ENCODE data around the gene RBMXL3.

Gene RBMXL3

DNA sequence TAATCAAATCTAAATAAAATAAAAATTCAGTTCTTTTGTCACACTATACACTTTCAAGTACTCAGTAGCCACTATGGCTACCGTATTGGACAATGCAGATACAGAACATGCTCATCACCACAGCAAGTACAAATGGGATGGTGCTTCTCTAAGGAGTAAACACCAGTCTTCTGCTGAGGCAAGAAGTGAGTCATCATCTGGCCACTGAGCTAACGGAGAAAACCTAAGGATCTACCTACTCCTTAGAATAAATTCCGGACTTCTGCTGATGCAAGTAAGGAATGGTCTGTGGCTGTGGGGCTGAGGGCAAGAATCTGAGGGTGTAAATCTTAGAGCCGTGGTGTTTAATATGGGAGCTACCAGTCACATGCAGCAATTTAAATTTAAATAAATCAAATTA is 11.3 kb upstream of the RBMXL3 start:
- H3K9ac ChIP-seq = no peak overlapping the region
- H3K9me3 ChIP-seq (ENCODE audit: control insufficient read depth, low read length) = no peaks in the 10 kb centered on the region
- H3K4me3 ChIP-seq (ENCODE audit: low read depth, low read length) = no peak overlapping the region
- H2AFZ ChIP-seq = no peak overlapping the region
- H3K36me3 ChIP-seq (ENCODE audit: control insufficient read depth, insufficient read depth, low read length) = no peaks in the 10 kb centered on the region
- TF ChIP-seq, protein P1, sequence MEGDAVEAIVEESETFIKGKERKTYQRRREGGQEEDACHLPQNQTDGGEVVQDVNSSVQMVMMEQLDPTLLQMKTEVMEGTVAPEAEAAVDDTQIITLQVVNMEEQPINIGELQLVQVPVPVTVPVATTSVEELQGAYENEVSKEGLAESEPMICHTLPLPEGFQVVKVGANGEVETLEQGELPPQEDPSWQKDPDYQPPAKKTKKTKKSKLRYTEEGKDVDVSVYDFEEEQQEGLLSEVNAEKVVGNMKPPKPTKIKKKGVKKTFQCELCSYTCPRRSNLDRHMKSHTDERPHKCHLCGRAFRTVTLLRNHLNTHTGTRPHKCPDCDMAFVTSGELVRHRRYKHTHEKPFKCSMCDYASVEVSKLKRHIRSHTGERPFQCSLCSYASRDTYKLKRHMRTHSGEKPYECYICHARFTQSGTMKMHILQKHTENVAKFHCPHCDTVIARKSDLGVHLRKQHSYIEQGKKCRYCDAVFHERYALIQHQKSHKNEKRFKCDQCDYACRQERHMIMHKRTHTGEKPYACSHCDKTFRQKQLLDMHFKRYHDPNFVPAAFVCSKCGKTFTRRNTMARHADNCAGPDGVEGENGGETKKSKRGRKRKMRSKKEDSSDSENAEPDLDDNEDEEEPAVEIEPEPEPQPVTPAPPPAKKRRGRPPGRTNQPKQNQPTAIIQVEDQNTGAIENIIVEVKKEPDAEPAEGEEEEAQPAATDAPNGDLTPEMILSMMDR (IDR thresholded peaks at IDR 0.05) = no peak
- H3K27me3 ChIP-seq (ENCODE audit: control insufficient read depth, insufficient read depth, low read length) = no peaks in the 10 kb centered on the region
- H3K4me2 ChIP-seq (ENCODE audit: low read length) = no peak overlapping the region
- no peak overlapping the region for H3K27ac ChIP-seq
- no peaks in the 10 kb centered on the region for H3K79me2 ChIP-seq
- H3K4me1 ChIP-seq = no peaks in the 10 kb centered on the region

DNA sequence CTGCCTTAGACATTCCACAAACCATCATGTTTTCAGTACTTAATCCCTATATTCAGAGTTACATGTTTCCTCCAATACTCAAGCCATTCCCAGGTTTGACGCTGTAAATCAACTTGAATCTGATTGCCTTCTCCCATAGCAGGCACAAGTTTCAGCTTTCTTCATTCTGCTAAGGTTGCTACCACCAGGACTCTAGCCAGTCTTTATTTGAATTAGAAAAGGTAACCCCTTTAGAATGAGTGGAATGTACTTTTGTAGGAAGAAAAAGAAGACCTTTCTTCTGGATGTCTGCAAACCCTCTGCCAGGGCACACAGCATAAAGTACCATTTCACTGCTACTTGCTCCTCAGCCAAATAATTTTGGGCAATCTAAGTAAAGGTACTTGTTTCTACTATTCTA is 10.7 kb upstream of the RBMXL3 start:
- H3K9me3 ChIP-seq (ENCODE audit: control insufficient read depth, low read length) = no peaks in the 10 kb centered on the region
- no peak overlapping the region for H3K4me2 ChIP-seq (ENCODE audit: low read length)
- H3K4me1 ChIP-seq = no peaks in the 10 kb centered on the region
- H3K9ac ChIP-seq = no peak overlapping the region
- TF ChIP-seq, protein P1 (IDR thresholded peaks at IDR 0.05) = no peak
- no peaks in the 10 kb centered on the region for H3K36me3 ChIP-seq (ENCODE audit: control insufficient read depth, insufficient read depth, low read length)
- no peak overlapping the region for H3K27ac ChIP-seq
- no peaks in the 10 kb centered on the region for H3K79me2 ChIP-seq
- no peaks in the 10 kb centered on the region for H3K27me3 ChIP-seq (ENCODE audit: control insufficient read depth, insufficient read depth, low read length)
- no peak overlapping the region for H3K4me3 ChIP-seq (ENCODE audit: low read depth, low read length)
- no peak overlapping the region for H2AFZ ChIP-seq

DNA sequence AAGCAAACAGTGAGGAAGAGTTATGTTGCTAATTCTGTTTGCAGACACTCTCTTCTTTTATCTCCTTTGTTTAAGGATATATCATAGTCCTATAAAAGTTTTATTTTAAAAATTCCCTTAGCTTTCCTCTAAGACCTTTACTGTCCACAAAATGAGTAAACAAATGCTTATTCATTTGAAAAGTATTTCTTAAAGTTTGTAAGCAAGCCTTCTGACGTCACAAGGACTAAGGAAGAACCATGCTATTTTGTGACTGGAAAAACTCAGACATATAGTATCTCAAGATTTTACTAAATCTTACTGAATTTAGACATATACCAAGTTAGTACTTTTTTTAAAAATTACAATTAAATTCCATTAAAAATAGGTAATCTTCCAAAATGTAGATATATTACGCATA is 5.2 kb upstream of the RBMXL3 start:
- TF ChIP-seq, protein P1 (IDR thresholded peaks at IDR 0.05) = no peak

DNA sequence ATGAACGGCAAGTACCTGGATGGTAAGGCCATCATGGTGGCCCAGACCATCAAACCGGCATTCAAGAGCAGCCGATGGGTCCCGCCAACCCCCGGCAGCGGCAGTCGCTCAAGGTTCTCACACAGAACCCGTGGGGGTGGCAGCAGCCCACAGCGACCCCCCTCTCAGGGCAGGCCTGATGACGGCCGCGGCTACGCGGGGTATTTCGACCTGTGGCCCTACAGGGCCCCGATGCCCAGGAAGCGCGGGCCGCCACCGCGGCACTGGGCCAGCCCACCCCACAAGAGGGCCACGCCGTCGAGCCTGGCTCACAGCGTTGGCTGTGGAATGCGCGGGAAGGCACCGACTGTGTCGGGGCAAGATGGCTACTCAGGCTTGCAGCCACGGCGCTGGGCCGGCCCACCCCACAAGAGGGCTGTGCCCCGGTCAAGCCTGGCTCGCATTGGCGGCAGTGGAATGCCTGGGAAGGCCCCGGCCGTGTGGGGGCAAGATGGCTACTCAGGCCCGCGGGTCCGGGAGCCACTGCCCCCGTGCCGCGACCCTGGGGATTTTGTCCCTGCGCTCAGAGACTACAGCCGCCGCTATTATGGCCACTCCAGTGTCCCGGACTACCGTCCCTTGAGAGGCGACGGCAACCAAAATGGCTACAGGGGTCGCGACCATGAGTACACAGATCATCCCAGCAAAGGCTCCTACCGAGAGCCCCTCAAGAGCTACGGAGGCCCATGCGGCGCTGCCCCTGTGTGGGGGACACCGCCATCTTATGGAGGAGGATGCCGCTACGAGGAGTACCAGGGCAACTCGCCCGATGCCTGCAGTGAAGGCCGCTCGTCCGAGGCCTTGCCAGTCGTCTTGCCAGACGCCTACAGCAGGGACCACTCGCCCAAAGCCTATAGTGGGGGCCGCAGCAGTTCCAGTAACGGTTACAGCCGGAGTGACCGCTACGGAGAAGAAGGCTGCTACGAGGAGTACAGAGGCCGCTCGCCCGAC is 731 bp downstream of the RBMXL3 start:
- Histone ChIP-seq H3K9ac (no peak overlapping the region), H3K9me3 (ENCODE audit: control insufficient read depth, low read length) (no peaks in the 10 kb centered on the region), H3K27ac (no peak overlapping the region), H3K36me3 (ENCODE audit: control insufficient read depth, insufficient read depth, low read length) (no peaks in the 10 kb centered on the region), H3K4me2 (ENCODE audit: low read length) (no peak overlapping the region), H2AFZ (no peak overlapping the region), H3K4me1 (no peaks in the 10 kb centered on the region), H3K27me3 (ENCODE audit: control insufficient read depth, insufficient read depth, low read length) (no peaks in the 10 kb centered on the region), H3K4me3 (ENCODE audit: low read depth, low read length) (no peak overlapping the region), H3K79me2 (no peaks in the 10 kb centered on the region)
- TF ChIP-seq, protein P1 (IDR thresholded peaks at IDR 0.05) = no peak

More for the DNA sequence above, 5.2 kb upstream of the RBMXL3 start:
- Histone ChIP-seq H3K27ac (no peak overlapping the region), H2AFZ (no peak overlapping the region), H3K36me3 (ENCODE audit: control insufficient read depth, insufficient read depth, low read length) (no peaks in the 10 kb centered on the region), H3K4me3 (ENCODE audit: low read depth, low read length) (no peak overlapping the region), H3K79me2 (no peaks in the 10 kb centered on the region), H3K4me1 (no peaks in the 10 kb centered on the region), H3K9me3 (ENCODE audit: control insufficient read depth, low read length) (no peaks in the 10 kb centered on the region), H3K9ac (no peak overlapping the region), H3K27me3 (ENCODE audit: control insufficient read depth, insufficient read depth, low read length) (no peaks in the 10 kb centered on the region), H3K4me2 (ENCODE audit: low read length) (no peak overlapping the region)
